Fibroblast of skin of back (primary cell): Measurements from ENCODE around the gene MDFI.

Source experiments
- DNase-seq: peaks from one replicate; pipeline ENCODE4 v3.0.0-alpha.2; 2013

Gene MDFI

GRCh38 chr6:41651246-41651961, 13.1 kb downstream of the MDFI start:
- DNase-seq, result no peak

GRCh38 chr6:41651962-41652657, 13.8 kb downstream of the MDFI start:
- no peak for DNase-seq

- DNase-seq, result peak; percentile 50
Observed at GRCh38 chr6:41652866-41653652, 14.8 kb downstream of the MDFI start.

- DNase-seq, result no peak
Observed at GRCh38 chr6:41653691-41654090, 15.4 kb downstream of the MDFI start.

GRCh38 chr6:41654151-41654697, 16.0 kb downstream of the MDFI start:
- DNase-seq, result no peak

- DNase-seq, result no peak
Observed at GRCh38 chr6:41654698-41655151, 16.5 kb downstream of the MDFI start.

GRCh38 chr6:41655176-41655575, 16.9 kb downstream of the MDFI start:
- DNase-seq, result no peak

GRCh38 chr6:41655646-41656001, 17.4 kb downstream of the MDFI start:
- DNase-seq, result no peak

- DNase-seq, result peak; percentile 58
Observed at GRCh38 chr6:41656002-41656691, 17.9 kb downstream of the MDFI start.

- no peak for DNase-seq
Observed at GRCh38 chr6:41657131-41658094, 19.1 kb downstream of the MDFI start.

GRCh38 chr6:41658636-41659035, 20.4 kb downstream of the MDFI start:
- no peak for DNase-seq

GRCh38 chr6:41659935-41660334, 21.7 kb downstream of the MDFI start:
- no peak for DNase-seq

- no peak for DNase-seq
Observed at GRCh38 chr6:41663568-41663967, 25.3 kb downstream of the MDFI start.

- DNase-seq, result no peak
Observed at GRCh38 chr6:41664271-41664670, 26.0 kb downstream of the MDFI start.

- DNase-seq, result no peak
Observed at GRCh38 chr6:41667195-41667594, 28.9 kb downstream of the MDFI start.

- DNase-seq, result no peak
Observed at GRCh38 chr6:41668968-41669367, 30.7 kb downstream of the MDFI start.

GRCh38 chr6:41670703-41671360, 32.6 kb downstream of the MDFI start:
- no peak for DNase-seq

GRCh38 chr6:41671376-41671775, 33.1 kb downstream of the MDFI start:
- no peak for DNase-seq

- no peak for DNase-seq
Observed at GRCh38 chr6:41672016-41672415, 33.7 kb downstream of the MDFI start.

- no peak for DNase-seq
Observed at GRCh38 chr6:41672816-41673703, 34.8 kb downstream of the MDFI start.
